H1 (cell line): ENCODE data around the gene ATP2B1. TPM values are rescaled to one million over a fixed set of nuclear protein-coding genes. Genes with fewer than 3 reads are reported as not detected.

ENCODE experiments used
- CTCF ChIA-PET: fragments of 300-600 bp; sonication (Branson Sonifier 250); formaldehyde crosslinking; loops from one replicate; lab custom pipeline; 2021; ENCODE audit not compliant: partially characterized antibody; lab: Charles Lee
- POLR2A ChIA-PET: fragments of 300-600 bp; sonication (Branson Sonifier 250); formaldehyde crosslinking; loops from one replicate; lab custom pipeline; 2021; ENCODE audit warnings: inconsistent platforms; ENCODE audit not compliant: partially characterized antibody; lab: Charles Lee
- DNase-seq, 2 experiments: peaks; one replicate each; pipeline versions ENCODE4 v3.0.0 to v3.0.0-alpha.2; 2010 to 2022; ENCODE audit warnings: low spot score in 2 of 2, low read depth in 1 of 2, mixed read lengths in 1 of 2
- FAIRE-seq: peaks from 2 replicates; lab custom pipeline; 2011; peaks lifted over from hg19 to GRCh38; lab: Jason Lieb, UNC
- H2AFZ ChIP-seq: 2 replicates; pipeline ENCODE4 v1.8.1; 2012; ENCODE audit warnings: low read length, inconsistent platforms
- H2AK5ac ChIP-seq: 2 replicates; pipeline ENCODE4 v1.6.1; 2013; ENCODE audit warnings: low read depth, low read length
- H2BK120ac ChIP-seq: replicated peaks from 2 replicates; pipeline ENCODE3; 2013; ENCODE audit warnings: low read depth, low read length, inconsistent platforms
- H2BK12ac ChIP-seq: 2 replicates; pipeline ENCODE4 v1.6.1; 2013; ENCODE audit warnings: low read depth, low read length
- H2BK15ac ChIP-seq: 2 replicates; pipeline ENCODE4 v1.6.1; 2013; ENCODE audit warnings: low read length
- H2BK20ac ChIP-seq: 2 replicates; pipeline ENCODE4 v1.6.1; 2013; ENCODE audit warnings: low read length
- H2BK5ac ChIP-seq: 2 replicates; pipeline ENCODE4 v1.6.1; 2013; ENCODE audit warnings: low read depth, low read length
- H3K14ac ChIP-seq: 2 replicates; pipeline ENCODE4 v1.6.1; 2013; ENCODE audit warnings: inconsistent platforms; ENCODE audit not compliant: insufficient read length
- H3K18ac ChIP-seq: 2 replicates; pipeline ENCODE4 v1.6.1; 2013; ENCODE audit warnings: low read length; ENCODE audit errors: extremely low read depth
- H3K23ac ChIP-seq: 2 replicates; pipeline ENCODE4 v1.6.1; 2013; ENCODE audit warnings: inconsistent platforms; ENCODE audit not compliant: insufficient read length
- H3K23me2 ChIP-seq: 2 replicates; pipeline ENCODE4 v1.6.1; 2013; ENCODE audit warnings: low read depth, low read length
- H3K27ac ChIP-seq: 2 replicates; pipeline ENCODE4 v1.6.1; 2011; ENCODE audit warnings: low read depth, low read length, inconsistent platforms
- H3K27me3 ChIP-seq, 4 experiments: replicated peaks in 1 of 4; 1 replicate in 1 of 4; 2 replicates in 3 of 4; pipeline versions ENCODE4 v1.6.1 to v1.8.1; 2011 to 2013; ENCODE audit warnings: low read length in 3 of 4, mild to moderate bottlenecking in 3 of 4, inconsistent platforms in 2 of 4, mixed read lengths in 2 of 4, moderate library complexity in 1 of 4; ENCODE audit not compliant: control insufficient read depth in 3 of 4, insufficient read depth in 3 of 4; ENCODE audit errors: extremely low read depth in 1 of 4
- H3K36me3 ChIP-seq, 4 experiments: 2 replicates each; pipeline versions ENCODE4 v1.6.1 to v1.8.1; 2011 to 2013; ENCODE audit warnings: mild to moderate bottlenecking in 4 of 4, low read length in 3 of 4, moderate library complexity in 2 of 4, control low read depth in 1 of 4, inconsistent platforms in 1 of 4; ENCODE audit not compliant: insufficient read depth in 4 of 4, control insufficient read depth in 2 of 4
- H3K4ac ChIP-seq: replicated peaks from 2 replicates; pipeline ENCODE3; 2013; ENCODE audit warnings: low read length, low read depth, mixed read lengths, inconsistent platforms; ENCODE audit not compliant: insufficient read length
- H3K4me1 ChIP-seq, 4 experiments: replicated peaks in 1 of 4; 1 replicate in 1 of 4; 2 replicates in 3 of 4; pipeline versions ENCODE4 v1.6.1 to v1.8.1; 2011 to 2013; ENCODE audit warnings: low read length in 3 of 4, inconsistent platforms in 2 of 4, mixed read lengths in 1 of 4; ENCODE audit not compliant: insufficient read depth in 4 of 4, control insufficient read depth in 3 of 4
- H3K4me2 ChIP-seq, 2 experiments: 2 replicates each; pipeline versions ENCODE4 v1.6.1 to v1.8.1; 2011 to 2013; ENCODE audit warnings: low read depth in 2 of 2, low read length in 2 of 2, control low read depth in 1 of 2, inconsistent platforms in 1 of 2, mild to moderate bottlenecking in 1 of 2; ENCODE audit not compliant: insufficient read depth in 1 of 2
- H3K4me3 ChIP-seq, 4 experiments: fragments of 200-600, 300-600 bp in 1 of 4; sonication (generic), shearing (Covaris generic), sonication (Bioruptor Twin) in 1 of 4; 2 replicates each; pipeline versions ENCODE4 v1.5.1 to v1.8.1; 2011 to 2016; ENCODE audit warnings: low read length in 4 of 4, low read depth in 3 of 4, control low read depth in 2 of 4, inconsistent platforms in 2 of 4, mild to moderate bottlenecking in 2 of 4, mixed read lengths in 1 of 4, moderate library complexity in 1 of 4; ENCODE audit not compliant: insufficient read depth in 2 of 4; ENCODE audit errors: extremely low read depth in 1 of 4
- H3K56ac ChIP-seq: replicated peaks from 2 replicates; pipeline ENCODE3; 2013; ENCODE audit warnings: low read depth, mild to moderate bottlenecking, mixed read lengths, low read length, inconsistent platforms; ENCODE audit not compliant: insufficient read length
- H3K79me1 ChIP-seq: 2 replicates; pipeline ENCODE4 v1.6.1; 2013; ENCODE audit warnings: low read depth, low read length, control low read depth
- H3K79me2 ChIP-seq, 2 experiments: 2 replicates each; pipeline versions ENCODE4 v1.6.1 to v1.8.1; 2012 to 2013; ENCODE audit warnings: low read length in 2 of 2, mild to moderate bottlenecking in 2 of 2, inconsistent platforms in 1 of 2; ENCODE audit not compliant: insufficient read depth in 2 of 2, control insufficient read depth in 1 of 2
- H3K9ac ChIP-seq, 4 experiments: replicated peaks in 1 of 4; 1 replicate in 1 of 4; 2 replicates in 3 of 4; pipeline versions ENCODE4 v1.6.1 to v1.8.1; 2011 to 2013; ENCODE audit warnings: low read depth in 3 of 4, low read length in 3 of 4, control low read depth in 2 of 4, mild to moderate bottlenecking in 2 of 4, moderate library complexity in 2 of 4, inconsistent platforms in 1 of 4; ENCODE audit errors: extremely low read depth in 1 of 4
- H3K9me3 ChIP-seq, 2 experiments: 2 replicates each; pipeline versions ENCODE4 v1.6.1 to v1.8.1; 2012 to 2013; ENCODE audit warnings: mild to moderate bottlenecking in 2 of 2, moderate library complexity in 2 of 2, control low read depth in 1 of 2, inconsistent platforms in 1 of 2, low read depth in 1 of 2, low read length in 1 of 2, mixed read lengths in 1 of 2; ENCODE audit not compliant: insufficient read depth in 2 of 2
- H4K20me1 ChIP-seq, 2 experiments: replicated peaks in 1 of 2; 2 replicates each; pipeline versions ENCODE3 to v1.8.1; 2011 to 2013; ENCODE audit warnings: inconsistent platforms in 2 of 2, low read length in 2 of 2, mild to moderate bottlenecking in 1 of 2; ENCODE audit not compliant: insufficient read depth in 2 of 2, control insufficient read depth in 1 of 2
- H4K5ac ChIP-seq: 2 replicates; pipeline ENCODE4 v1.6.1; 2013; ENCODE audit warnings: low read length, low read depth, mixed read lengths, inconsistent platforms; ENCODE audit not compliant: insufficient read length
- H4K8ac ChIP-seq: 2 replicates; pipeline ENCODE4 v1.8.0; 2013; ENCODE audit warnings: mild to moderate bottlenecking, moderate library complexity, low read length, inconsistent platforms; ENCODE audit not compliant: insufficient read depth; ENCODE audit errors: extremely low read depth
- H4K91ac ChIP-seq: replicated peaks from 2 replicates; pipeline ENCODE3; 2013; ENCODE audit warnings: low read length, mixed read lengths, inconsistent platforms; ENCODE audit not compliant: insufficient read length
- BCL11A ChIP-seq, 2 experiments: IDR thresholded peaks; one replicate each; pipeline ENCODE4 v1.6.1; 2011; ENCODE audit warnings: low read depth in 2 of 2, low read length in 2 of 2, mild to moderate bottlenecking in 2 of 2
- HDAC2 ChIP-seq, 2 experiments: fragments of 300-600 bp in 1 of 2; sonication (generic) in 1 of 2; IDR thresholded peaks; 2 replicates each; pipeline ENCODE4 v1.6.1; 2011 to 2012; ENCODE audit warnings: low read depth in 2 of 2, low read length in 2 of 2, mild to moderate bottlenecking in 2 of 2, moderate library complexity in 2 of 2, borderline replicate concordance in 1 of 2, inconsistent platforms in 1 of 2
- KDM1A ChIP-seq: fragments of 200-600, 300-600 bp; sonication (generic); IDR thresholded peaks from 2 replicates; pipeline ENCODE4 v1.7.1; 2016; ENCODE audit warnings: mild to moderate bottlenecking, low read length, borderline replicate concordance
- RAD21 ChIP-seq, 2 experiments: IDR thresholded peaks in 1 of 2; conservative IDR thresholded peaks in 1 of 2; 2 replicates each; pipeline ENCODE4 v1.6.1; 2011; ENCODE audit warnings: low read depth in 2 of 2, low read length in 2 of 2, improper control_type of control experiment in 1 of 2, inconsistent platforms in 1 of 2, mild to moderate bottlenecking in 1 of 2, moderate library complexity in 1 of 2
- RFX5 ChIP-seq: IDR thresholded peaks from 2 replicates; pipeline ENCODE4 v1.6.1; 2011; ENCODE audit warnings: low read depth, low read length, improper control_type of control experiment, borderline replicate concordance
- RNF2 ChIP-seq: fragments of 200-900, 300-1000 bp; sonication (generic); IDR thresholded peaks from 2 replicates; pipeline ENCODE4 v1.7.1; 2016; ENCODE audit warnings: borderline replicate concordance, low read depth, mild to moderate bottlenecking, antibody characterized with exemption, low read length; ENCODE audit not compliant: poor library complexity, severe bottlenecking; ENCODE audit errors: missing control alignments
- TAF1 ChIP-seq: IDR thresholded peaks from 2 replicates; pipeline ENCODE4 v1.6.1; 2011; ENCODE audit warnings: mild to moderate bottlenecking, low read depth, low read length
- YY1 ChIP-seq: IDR thresholded peaks from 2 replicates; pipeline ENCODE4 v1.6.1; 2011; ENCODE audit warnings: low read depth, mild to moderate bottlenecking, low read length
- whole genome bisulfite sequencing, 2 experiments: shearing (Covaris generic) in 1 of 2; methylation state at CpG; one replicate each; pipeline versions ENCODE4 v1.1.6 to v1.1.7; 2013 to 2015; ENCODE audit warnings: low lambda C conversion rate in 2 of 2, mixed read lengths in 2 of 2, inconsistent platforms in 1 of 2, low coverage in 1 of 2, missing lambda C conversion rate in 1 of 2; ENCODE audit not compliant: insufficient replicate concordance in 2 of 2, insufficient coverage in 1 of 2, insufficient read length in 1 of 2; ENCODE audit errors: extremely low coverage in 1 of 2, missing lambda C conversion rate in 1 of 2; 5-methylcytosine and 5-hydroxymethylcytosine counted together
- polyA plus RNA-seq, 7 experiments: library from polyadenylated mRNA; depleted of rRNA in 3 of 7; stranded (reverse) in 5 of 7; unstranded in 2 of 7; fragments of >200 nt in 5 of 7; fragments of 200-250 nt in 2 of 7; gene quantifications; 1 replicate in 5 of 7; 2 replicates in 1 of 7; 4 replicates in 1 of 7; pipeline versions ENCODE4 v1.2.1 to v1.2.3, GENCODE V29; 2011 to 2013; ENCODE audit warnings: missing spikeins in 2 of 7, mixed read lengths in 2 of 7
- total RNA-seq: library from RNA; stranded (reverse); fragmentation: NEBNext Ultra II Directional; extraction: Animal tissue kit (Norgen Biotek cat#: 25700); gene quantifications from 2 replicates; pipeline ENCODE4 v1.2.1, GENCODE V29; 2021
- TF ChIP-seq, protein P1 (sequence below), 3 experiments: IDR thresholded peaks; 1 replicate in 2 of 3; 2 replicates in 1 of 3; pipeline versions ENCODE4 v1.5.1 to v1.6.1; 2011; ENCODE audit warnings: low read length in 3 of 3, mild to moderate bottlenecking in 3 of 3, inconsistent platforms in 2 of 3, low read depth in 1 of 3, moderate library complexity in 1 of 3; ENCODE audit not compliant: insufficient read depth in 1 of 3; ENCODE audit errors: control extremely low read depth in 1 of 3
- TF ChIP-seq, protein P2 (sequence below): IDR thresholded peaks from 2 replicates; pipeline ENCODE4 v1.6.1; 2012; ENCODE audit warnings: inconsistent platforms

Gene ATP2B1
- total and polyA plus RNA-seq, 2 of the 8 experiments (the other 6 are each of a cell fraction or from before 2014, with no cell fraction given) = 4.3 to 32.0 TPM

DNA sequence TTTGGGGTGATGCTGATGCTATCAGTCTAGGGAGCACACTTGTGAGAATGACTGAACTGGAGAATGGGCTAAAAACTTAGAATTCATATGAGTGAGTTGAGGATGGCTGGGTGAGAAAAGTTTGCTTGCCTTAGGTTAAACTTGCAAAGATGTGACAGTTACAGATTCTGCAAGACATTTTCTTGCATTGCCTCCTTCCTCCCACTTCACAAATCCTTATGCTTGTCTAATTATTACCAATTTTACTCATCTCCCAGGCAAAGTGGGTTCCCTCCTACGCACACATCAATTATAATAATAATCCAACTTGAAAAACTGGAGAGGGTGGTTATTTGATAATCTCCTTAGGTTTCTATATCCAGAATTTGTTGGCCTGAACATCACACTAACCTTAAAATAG, 50.9 kb downstream of the ATP2B1 start:
- H3K27me3 ChIP-seq = peaks cover 0 to 1% (median 0%) of the 10 kb centered on the region in 4 experiments; a peak in 1 of 7 replicates
- peaks cover 0 to 5% (median 0%) of the 10 kb centered on the region in 4 experiments; a peak in 1 of 7 replicates for H3K4me1 ChIP-seq
- H4K20me1 ChIP-seq = peaks cover 0 to 2% of the 10 kb centered on the region in 2 experiments
- H4K91ac ChIP-seq = no peak overlapping the region
- no peak overlapping the region for H2AK5ac ChIP-seq
- no peak overlapping the region for H2BK15ac ChIP-seq
- H3K4me3 ChIP-seq = no peak overlapping the region
- H3K14ac ChIP-seq = no peak overlapping the region
- no peak overlapping the region for H4K8ac ChIP-seq
- H3K4ac ChIP-seq = no peak overlapping the region
- H2BK5ac ChIP-seq = no peak overlapping the region
- H3K79me2 ChIP-seq = peaks cover 0 to 19% of the 10 kb centered on the region in 2 experiments; a peak in 2 of 4 replicates
- no peak overlapping the region for H3K23ac ChIP-seq
- WGBS, 2 experiments = 94% methylated on average over 1 of the region's 1 CpG; no CpG with 5 or more reads in 1 of the 2 experiments
- no peak for DNase-seq
- no peaks in the 10 kb centered on the region for H3K79me1 ChIP-seq
- ChIA-PET CTCF (no interaction called here), POLR2A (no interaction called here)
- FAIRE-seq = no peak
- no peak overlapping the region for H2BK20ac ChIP-seq
- H3K36me3 ChIP-seq = no peaks in the 10 kb centered on the region
- H2AFZ ChIP-seq = no peak overlapping the region
- H3K56ac ChIP-seq = no peak overlapping the region
- no peak overlapping the region for H3K18ac ChIP-seq
- no peak overlapping the region for H2BK120ac ChIP-seq
- no peak overlapping the region for H3K4me2 ChIP-seq
- no peaks in the 10 kb centered on the region for H3K23me2 ChIP-seq
- no peak overlapping the region for H2BK12ac ChIP-seq
- no peaks in the 10 kb centered on the region for H3K9me3 ChIP-seq
- H4K5ac ChIP-seq = no peak overlapping the region
- no peak overlapping the region for H3K9ac ChIP-seq
- no peak overlapping the region for H3K27ac ChIP-seq
- TF ChIP-seq KDM1A (no peak), TAF1 (no peak), HDAC2 (IDR thresholded peaks at IDR 0.05; ENCODE audit: borderline replicate concordance in 1 of 2, low read depth in 2 of 2, low read length in 2 of 2) (no peak), RFX5 (no peak), BCL11A (IDR thresholded peaks at IDR 0.05; ENCODE audit: low read depth in 2 of 2, low read length in 2 of 2) (no peak), RNF2 (no peak), YY1 (no peak), RAD21 (IDR thresholded peaks at IDR 0.05 in 1 of 2, conservative IDR thresholded peaks at IDR 0.05 in 1 of 2; ENCODE audit: low read depth in 2 of 2, low read length in 2 of 2) (no peak)
- TF ChIP-seq, protein P1, sequence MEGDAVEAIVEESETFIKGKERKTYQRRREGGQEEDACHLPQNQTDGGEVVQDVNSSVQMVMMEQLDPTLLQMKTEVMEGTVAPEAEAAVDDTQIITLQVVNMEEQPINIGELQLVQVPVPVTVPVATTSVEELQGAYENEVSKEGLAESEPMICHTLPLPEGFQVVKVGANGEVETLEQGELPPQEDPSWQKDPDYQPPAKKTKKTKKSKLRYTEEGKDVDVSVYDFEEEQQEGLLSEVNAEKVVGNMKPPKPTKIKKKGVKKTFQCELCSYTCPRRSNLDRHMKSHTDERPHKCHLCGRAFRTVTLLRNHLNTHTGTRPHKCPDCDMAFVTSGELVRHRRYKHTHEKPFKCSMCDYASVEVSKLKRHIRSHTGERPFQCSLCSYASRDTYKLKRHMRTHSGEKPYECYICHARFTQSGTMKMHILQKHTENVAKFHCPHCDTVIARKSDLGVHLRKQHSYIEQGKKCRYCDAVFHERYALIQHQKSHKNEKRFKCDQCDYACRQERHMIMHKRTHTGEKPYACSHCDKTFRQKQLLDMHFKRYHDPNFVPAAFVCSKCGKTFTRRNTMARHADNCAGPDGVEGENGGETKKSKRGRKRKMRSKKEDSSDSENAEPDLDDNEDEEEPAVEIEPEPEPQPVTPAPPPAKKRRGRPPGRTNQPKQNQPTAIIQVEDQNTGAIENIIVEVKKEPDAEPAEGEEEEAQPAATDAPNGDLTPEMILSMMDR (IDR thresholded peaks at IDR 0.05; ENCODE audit: control extremely low read depth in 1 of 3, insufficient read depth in 1 of 3, low read depth in 1 of 3, low read length in 3 of 3) = no peak
- TF ChIP-seq, protein P2, sequence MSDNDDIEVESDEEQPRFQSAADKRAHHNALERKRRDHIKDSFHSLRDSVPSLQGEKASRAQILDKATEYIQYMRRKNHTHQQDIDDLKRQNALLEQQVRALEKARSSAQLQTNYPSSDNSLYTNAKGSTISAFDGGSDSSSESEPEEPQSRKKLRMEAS = no peak
